ENCODE data around the gene ABCC1.

ABCC1 gene

DNA sequence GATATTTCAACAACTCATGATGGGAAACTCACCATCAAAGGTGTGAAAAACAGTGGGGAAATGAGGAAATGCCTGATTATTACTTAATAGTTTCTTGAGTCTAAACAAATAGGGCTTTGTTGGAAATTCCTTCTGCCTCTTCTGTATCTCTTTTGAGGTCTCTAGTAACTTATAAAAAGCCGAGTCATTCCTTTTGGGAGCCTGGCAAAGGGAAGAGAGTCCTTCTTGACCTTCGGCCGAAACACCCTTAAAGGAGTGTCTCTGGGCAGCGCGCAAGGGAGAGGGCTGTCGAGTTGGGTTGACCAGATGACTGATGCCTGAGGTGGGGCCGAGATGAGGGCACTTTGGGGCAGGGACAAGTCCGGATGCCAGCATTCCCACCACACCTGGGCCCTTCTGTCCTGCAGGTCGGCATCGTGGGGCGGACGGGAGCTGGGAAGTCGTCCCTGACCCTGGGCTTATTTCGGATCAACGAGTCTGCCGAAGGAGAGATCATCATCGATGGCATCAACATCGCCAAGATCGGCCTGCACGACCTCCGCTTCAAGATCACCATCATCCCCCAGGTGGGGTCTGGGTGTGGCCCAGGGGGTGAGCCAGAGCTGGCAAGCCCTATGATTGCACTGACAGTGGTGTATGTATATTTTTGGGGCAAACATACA is 184.7 kb downstream of the ABCC1 start:
- no peak for TF ChIP-seq ZFX (IDR thresholded peaks at IDR 0.05; ENCODE audit: borderline replicate concordance)
- TF ChIP-seq, protein P1, sequence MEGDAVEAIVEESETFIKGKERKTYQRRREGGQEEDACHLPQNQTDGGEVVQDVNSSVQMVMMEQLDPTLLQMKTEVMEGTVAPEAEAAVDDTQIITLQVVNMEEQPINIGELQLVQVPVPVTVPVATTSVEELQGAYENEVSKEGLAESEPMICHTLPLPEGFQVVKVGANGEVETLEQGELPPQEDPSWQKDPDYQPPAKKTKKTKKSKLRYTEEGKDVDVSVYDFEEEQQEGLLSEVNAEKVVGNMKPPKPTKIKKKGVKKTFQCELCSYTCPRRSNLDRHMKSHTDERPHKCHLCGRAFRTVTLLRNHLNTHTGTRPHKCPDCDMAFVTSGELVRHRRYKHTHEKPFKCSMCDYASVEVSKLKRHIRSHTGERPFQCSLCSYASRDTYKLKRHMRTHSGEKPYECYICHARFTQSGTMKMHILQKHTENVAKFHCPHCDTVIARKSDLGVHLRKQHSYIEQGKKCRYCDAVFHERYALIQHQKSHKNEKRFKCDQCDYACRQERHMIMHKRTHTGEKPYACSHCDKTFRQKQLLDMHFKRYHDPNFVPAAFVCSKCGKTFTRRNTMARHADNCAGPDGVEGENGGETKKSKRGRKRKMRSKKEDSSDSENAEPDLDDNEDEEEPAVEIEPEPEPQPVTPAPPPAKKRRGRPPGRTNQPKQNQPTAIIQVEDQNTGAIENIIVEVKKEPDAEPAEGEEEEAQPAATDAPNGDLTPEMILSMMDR (IDR thresholded peaks at IDR 0.05): no peak
- H3K27ac ChIP-seq: no peak overlapping the region

DNA sequence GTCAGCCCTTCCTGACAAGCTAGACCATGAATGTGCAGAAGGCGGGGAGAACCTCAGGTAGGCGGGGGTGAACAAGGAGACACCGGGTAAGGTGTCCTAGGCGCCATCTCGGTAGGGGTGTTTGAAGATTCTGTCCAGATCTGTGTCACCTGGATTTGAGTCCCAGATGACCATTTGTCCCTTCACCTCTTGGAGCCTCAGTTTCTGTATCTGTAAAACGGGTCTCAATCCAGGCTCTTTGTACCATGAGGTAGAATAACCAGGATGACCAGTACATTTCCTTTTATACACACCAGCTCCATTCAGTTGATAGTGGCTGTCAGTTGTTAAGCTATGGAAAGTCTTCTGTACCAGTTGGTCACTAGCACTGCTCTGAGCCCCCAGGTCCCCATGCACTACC is 187.2 kb downstream of the ABCC1 start:
- TF ChIP-seq ZFX (IDR thresholded peaks at IDR 0.05; ENCODE audit: borderline replicate concordance): no peak
- TF ChIP-seq, protein P1 (IDR thresholded peaks at IDR 0.05): no peak
- no peak overlapping the region for H3K27ac ChIP-seq

DNA sequence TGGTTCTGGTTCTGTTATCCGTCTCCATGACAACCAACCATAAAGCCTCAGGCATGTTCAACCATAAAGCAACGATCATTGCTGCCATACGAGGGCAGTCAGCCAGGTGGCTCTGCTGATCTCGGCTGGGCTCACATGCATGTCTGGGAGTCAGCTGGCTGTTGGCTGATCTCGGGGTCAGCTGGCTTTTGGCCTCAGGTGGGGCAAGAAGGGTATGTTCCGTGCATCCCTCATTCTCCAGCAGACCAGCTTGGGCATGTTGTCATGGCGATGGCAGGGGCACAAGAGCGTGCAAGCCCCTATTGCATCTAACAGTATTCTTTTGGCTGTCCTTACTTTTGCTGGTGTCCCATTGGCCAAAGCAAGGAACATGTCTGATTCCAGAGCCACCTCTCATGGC is 187.7 kb downstream of the ABCC1 start:
- TF ChIP-seq ZFX (IDR thresholded peaks at IDR 0.05; ENCODE audit: borderline replicate concordance): no peak
- TF ChIP-seq, protein P1 (IDR thresholded peaks at IDR 0.05): no peak

DNA sequence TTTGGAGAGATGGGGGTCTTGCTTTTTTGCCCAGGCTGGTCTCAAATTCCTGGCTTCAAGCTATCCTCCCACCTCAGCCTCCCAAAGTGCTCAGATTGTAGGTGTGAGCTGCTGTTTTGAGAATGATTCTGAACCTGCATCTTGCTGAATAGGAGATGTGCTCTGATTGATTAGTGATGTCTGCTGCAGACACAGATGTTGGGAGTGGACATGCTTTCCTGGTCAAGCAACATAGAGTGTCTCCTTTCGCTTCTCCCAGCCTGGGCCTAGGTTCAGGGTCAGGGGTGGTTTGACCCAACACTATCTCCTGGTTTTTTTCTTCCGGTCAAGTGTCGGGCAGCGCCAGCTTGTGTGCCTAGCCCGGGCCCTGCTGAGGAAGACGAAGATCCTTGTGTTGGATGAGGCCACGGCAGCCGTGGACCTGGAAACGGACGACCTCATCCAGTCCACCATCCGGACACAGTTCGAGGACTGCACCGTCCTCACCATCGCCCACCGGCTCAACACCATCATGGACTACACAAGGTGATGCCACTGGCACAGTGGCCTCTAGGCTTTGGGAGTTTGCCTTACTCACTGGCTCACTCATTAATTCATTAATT is 188.7 kb downstream of the ABCC1 start:
- no peak overlapping the region for H3K27ac ChIP-seq
- TF ChIP-seq, protein P1 (IDR thresholded peaks at IDR 0.05): no peak
- TF ChIP-seq ZFX (IDR thresholded peaks at IDR 0.05; ENCODE audit: borderline replicate concordance): no peak

More for the DNA sequence above, 187.7 kb downstream of the ABCC1 start:
- H3K27ac ChIP-seq: no peak overlapping the region

DNA sequence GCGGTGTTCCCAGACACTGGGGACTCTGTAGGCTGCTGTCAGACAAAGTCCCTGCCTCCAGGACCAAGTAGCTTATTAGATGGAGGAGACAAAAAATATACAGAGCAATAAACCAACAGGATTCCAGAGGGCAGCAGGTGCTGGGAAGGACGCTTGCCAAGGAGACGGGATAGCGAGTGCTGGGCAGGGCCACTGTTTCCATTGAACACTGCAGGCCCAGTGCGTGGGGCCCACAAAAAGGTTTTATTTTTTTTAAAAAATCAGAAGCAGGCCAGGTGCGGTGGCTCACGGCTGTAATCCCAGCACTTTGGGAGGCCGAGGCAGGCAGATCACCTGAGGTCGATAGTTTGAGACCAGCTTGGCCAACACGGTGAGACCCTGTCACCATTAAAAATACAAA is 189.6 kb downstream of the ABCC1 start:
- H3K27ac ChIP-seq: no peak overlapping the region
- no peak for TF ChIP-seq ZFX (IDR thresholded peaks at IDR 0.05; ENCODE audit: borderline replicate concordance)

DNA sequence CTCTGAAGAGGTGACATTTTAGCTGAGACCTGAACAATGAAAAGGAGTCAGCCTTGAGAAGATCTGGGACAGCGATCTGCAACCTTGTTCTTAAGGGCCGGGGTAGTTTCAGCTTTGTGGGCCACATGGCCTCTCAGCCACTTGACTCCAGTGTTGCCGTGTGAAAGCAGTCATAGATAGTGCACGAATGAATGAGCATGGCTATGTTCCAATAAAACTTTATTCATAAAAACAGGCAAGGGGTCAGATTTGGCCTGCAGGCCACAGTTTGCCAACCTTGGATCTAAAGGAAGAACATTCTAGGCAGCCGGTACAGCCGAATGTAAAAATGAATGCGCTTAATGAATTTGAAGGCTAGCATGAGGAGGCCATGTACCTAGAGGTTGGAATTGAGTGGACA is 190.4 kb downstream of the ABCC1 start:
- TF ChIP-seq ZFX (IDR thresholded peaks at IDR 0.05; ENCODE audit: borderline replicate concordance): no peak
- TF ChIP-seq, protein P1 (IDR thresholded peaks at IDR 0.05): no peak
- no peak overlapping the region for H3K27ac ChIP-seq

DNA sequence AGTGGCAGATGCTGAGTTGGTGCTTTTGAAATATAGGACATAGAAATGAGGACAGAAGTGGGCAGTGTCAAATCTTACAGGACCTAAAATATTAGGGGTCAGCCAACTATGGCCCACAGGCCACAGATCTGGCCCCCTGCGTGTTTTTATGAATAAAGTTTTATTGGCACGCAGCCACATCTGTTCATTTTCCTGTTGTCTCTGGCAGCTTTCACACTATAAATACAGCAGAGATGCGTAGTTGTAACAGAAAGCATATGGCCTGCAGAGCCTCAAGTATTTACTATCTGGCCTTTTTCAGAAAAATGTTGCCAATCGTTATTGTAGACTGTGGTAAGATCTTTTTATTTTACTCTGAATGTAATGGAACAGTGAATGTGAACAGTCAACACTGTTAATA is 191.1 kb downstream of the ABCC1 start:
- H3K27ac ChIP-seq: no peak overlapping the region
- TF ChIP-seq ZFX (IDR thresholded peaks at IDR 0.05; ENCODE audit: borderline replicate concordance): no peak
- TF ChIP-seq, protein P1 (IDR thresholded peaks at IDR 0.05): no peak

Measured in 22Rv1 (cell line).